Measurements from ENCODE around the gene ATP2B1. TPM values are rescaled to one million over a fixed set of nuclear protein-coding genes. Genes with fewer than 3 reads are reported as not detected.

ATP2B1 gene
- total RNA-seq, 1 donor from 2014 or later, result 28.4 TPM

GRCh38 chr12:89661706-89662330 lies 46.8 kb downstream of the ATP2B1 start:
- no peak for DNase-seq (ENCODE audit: low read depth, low spot score)

DNA sequence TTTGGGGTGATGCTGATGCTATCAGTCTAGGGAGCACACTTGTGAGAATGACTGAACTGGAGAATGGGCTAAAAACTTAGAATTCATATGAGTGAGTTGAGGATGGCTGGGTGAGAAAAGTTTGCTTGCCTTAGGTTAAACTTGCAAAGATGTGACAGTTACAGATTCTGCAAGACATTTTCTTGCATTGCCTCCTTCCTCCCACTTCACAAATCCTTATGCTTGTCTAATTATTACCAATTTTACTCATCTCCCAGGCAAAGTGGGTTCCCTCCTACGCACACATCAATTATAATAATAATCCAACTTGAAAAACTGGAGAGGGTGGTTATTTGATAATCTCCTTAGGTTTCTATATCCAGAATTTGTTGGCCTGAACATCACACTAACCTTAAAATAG lies 50.9 kb downstream of the ATP2B1 start:
- no peak for DNase-seq (ENCODE audit: low read depth, low spot score)

DNA sequence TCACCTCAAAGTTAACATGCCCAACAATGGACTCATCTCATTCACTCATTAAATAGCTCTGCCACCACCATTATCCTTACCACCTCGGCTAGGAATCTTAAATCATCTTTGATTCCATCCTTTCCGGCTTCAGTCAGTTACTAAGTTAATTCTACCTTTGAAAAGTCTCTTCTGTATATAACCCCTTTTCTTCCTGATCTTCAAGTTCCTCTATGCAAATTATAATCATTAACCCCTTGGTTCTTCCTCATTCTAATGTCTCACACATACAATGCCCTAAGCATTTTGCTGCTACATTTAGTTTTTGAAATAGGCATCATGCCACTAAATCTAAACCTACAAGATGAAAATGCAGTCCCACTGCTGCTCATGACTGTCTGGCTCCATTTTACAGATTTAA lies 51.6 kb downstream of the ATP2B1 start:
- no peak for DNase-seq (ENCODE audit: low read depth, low spot score)

GRCh38 chr12:89655841-89656240 lies 52.8 kb downstream of the ATP2B1 start:
- DNase-seq (ENCODE audit: low read depth, low spot score), result no peak

- no peak for DNase-seq (ENCODE audit: low read depth, low spot score)
Observed at GRCh38 chr12:89651192-89651591, 57.4 kb downstream of the ATP2B1 start.

- DNase-seq (ENCODE audit: low read depth, low spot score), result no peak
Observed at GRCh38 chr12:89650239-89650638, 58.4 kb downstream of the ATP2B1 start.

DNA sequence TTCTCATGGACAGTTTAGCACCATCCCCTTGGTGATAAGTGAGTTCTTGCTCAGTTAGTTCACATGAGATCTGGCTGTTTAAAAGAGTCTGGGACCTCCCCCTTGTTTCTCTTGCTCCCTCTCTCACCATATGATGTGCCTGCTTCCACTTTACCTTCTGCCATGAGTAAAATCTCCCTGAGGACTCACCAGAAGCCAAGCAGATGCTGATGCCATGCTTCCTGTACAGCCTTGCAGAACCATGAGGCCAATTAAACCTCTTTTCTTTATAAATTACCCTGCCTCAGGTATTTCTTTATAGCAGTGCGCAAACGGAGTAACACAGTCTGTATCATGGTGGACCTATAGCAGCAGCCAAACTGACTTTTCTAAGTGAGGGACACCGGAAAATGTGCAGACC lies 58.8 kb downstream of the ATP2B1 start:
- DNase-seq (ENCODE audit: low read depth, low spot score), result no peak

- no peak for DNase-seq (ENCODE audit: low read depth, low spot score)
Observed at GRCh38 chr12:89649139-89649538, 59.5 kb downstream of the ATP2B1 start.

- no peak for DNase-seq (ENCODE audit: low read depth, low spot score)
Observed at GRCh38 chr12:89648211-89648930, 60.3 kb downstream of the ATP2B1 start.

- no peak for DNase-seq (ENCODE audit: low read depth, low spot score)
Observed at GRCh38 chr12:89645434-89645833, 63.2 kb downstream of the ATP2B1 start.

- DNase-seq (ENCODE audit: low read depth, low spot score), result no peak
Observed at GRCh38 chr12:89642959-89643358, 65.7 kb downstream of the ATP2B1 start.

GRCh38 chr12:89636776-89637160 lies 71.9 kb downstream of the ATP2B1 start:
- DNase-seq (ENCODE audit: low read depth, low spot score), result no peak

DNA sequence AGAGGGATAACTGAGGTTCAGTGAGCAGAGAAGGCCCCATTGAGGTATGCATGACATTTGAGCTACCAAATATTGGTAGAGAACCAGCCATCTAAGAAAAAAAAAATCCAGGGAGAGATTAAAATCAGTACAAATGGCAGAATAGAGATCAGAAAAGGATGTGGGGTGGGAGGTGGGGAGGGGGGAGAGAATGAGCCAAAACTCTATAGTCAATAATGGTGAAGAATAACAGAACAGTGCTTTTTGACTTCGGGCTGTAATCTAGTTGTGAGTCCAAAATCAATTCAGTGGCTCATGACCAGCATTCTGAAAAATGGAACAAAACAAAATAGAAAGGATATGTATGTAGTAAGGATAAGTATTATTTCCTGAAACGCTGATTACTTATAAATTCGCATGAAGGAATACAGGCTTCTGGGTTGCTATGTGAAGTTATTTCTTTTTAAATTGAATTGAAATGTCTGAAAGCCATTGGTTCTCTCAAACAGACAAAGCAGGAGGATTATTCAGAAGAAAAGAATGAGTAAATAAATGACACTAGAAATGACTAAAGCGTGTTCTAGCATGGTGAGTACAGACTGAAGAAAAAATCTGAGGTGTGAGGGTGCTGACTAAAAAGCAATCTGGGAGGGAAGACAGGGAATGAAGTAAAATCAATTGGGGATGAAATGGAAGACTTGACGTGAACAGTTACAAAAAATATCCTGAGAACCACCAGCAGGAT lies 72.4 kb downstream of the ATP2B1 start:
- no peak for DNase-seq (ENCODE audit: low read depth, low spot score)

- DNase-seq (ENCODE audit: low read depth, low spot score), result no peak
Observed at GRCh38 chr12:89634508-89634907, 74.1 kb downstream of the ATP2B1 start.

- DNase-seq (ENCODE audit: low read depth, low spot score), result no peak
Observed at GRCh38 chr12:89632778-89633177, 75.9 kb downstream of the ATP2B1 start.

DNA sequence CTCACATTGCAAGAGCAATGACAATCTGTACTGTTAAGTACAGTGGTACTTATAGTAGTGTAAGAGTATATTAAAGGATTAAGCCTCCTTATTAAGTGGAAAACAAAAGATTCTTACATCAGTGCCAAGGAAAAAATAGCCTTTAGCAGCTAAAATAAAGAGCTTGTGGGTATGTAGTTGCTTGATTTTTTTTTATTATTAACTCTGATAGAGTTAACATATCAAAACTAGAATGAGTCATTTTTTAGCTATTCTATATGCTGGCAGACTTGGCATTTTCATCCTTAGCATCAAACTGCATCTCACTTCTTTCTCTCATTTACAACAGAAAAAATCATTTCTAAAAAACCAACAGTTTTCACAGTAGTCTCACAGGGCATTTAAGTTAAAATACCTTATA lies 86.5 kb downstream of the ATP2B1 start:
- no peak for DNase-seq (ENCODE audit: low read depth, low spot score)

DNA sequence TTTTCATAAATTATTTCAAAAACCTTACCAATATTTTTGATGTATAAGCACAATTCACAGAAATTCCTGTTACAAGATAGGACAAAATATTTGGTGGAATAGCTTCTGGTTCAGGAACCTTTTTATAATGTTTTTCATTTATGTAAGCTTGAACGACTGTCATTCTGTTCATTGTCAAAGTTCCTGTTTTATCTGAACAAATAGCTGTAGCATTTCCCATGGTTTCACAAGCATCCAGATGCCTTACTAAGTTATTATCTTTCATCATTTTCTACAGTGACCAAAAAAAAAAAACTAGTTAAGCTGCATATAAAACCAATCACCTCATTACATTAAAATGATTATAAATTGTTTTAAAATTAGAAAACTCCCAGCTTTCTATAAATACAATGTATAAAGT lies 87.1 kb downstream of the ATP2B1 start:
- no peak for DNase-seq (ENCODE audit: low read depth, low spot score)

- DNase-seq (ENCODE audit: low read depth, low spot score), result no peak
Observed at GRCh38 chr12:89619764-89620163, 88.9 kb downstream of the ATP2B1 start.

DNA sequence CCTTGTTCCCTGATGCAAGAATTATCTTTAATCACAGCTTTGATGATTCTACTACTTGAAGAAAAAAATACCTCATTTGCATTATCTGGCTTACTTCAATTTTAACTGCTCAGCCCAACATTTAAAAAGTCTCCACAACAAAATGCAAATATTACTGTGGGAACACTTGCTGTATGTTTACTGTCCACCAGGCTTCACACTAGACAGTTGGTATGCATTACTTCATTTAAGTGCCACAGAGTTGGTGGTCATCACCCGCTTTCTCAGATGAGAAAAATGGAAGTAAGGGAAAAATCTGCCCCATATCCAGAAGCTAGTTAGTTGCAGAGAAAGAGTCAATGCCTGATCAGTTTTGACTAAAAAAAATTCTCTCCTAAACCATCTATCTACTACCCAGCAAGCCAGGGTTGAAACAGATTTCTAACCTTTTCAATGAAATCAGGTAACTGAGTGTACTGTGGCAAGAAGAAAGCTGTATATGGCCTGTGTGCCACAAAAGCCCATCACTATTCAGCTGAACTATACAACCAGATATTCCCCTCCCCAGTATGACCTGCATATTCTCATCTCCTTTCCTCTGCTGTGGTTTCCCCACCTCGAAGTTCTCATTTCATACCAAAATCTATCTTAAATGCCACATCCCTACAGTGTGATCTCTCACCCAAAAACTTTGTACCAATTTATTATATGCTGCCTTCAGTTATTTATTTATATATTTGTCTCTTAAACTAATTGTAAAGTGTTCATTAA lies 90.3 kb downstream of the ATP2B1 start:
- DNase-seq (ENCODE audit: low read depth, low spot score), result no peak

GRCh38 chr12:89610366-89610765 lies 98.3 kb downstream of the ATP2B1 start:
- no peak for DNase-seq (ENCODE audit: low read depth, low spot score)

DNA sequence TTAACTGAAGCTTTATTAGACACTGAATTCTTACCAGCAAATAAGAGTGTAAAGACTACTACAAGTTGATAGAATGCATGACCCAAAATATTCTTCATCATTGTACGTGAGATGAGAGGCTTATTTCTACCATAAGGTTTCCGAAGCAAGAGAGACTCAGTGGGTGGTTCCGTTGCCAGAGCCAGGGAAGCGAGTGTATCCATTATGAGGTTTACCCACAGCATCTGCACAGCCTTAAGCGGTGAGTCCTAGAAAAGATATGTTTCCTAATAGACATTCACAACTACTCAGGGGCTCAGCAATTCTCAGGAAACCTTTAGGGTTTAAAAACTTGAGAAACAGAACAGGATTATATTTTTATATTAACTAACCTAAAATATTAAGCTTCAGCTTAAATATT lies 105.0 kb downstream of the ATP2B1 start:
- DNase-seq (ENCODE audit: low read depth, low spot score), result no peak

DNA sequence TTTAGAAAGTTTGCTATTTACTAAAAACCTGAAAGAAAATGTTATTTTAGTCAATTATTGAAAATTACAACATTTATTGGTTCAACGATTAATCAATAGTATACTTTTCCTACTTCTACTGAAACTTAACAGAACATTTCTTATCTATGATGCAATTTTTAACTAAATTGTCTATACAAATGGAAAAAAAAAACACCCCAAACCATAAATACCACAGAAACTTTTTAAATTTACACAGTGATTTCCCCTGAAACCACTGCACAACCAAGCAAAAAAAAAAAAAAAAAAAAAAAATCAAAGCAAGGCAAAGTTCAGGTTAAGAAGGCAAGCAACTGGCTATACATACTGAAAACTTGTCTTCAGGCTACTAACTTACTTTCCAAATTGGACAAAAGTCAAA lies 110.9 kb downstream of the ATP2B1 start:
- no peak for DNase-seq (ENCODE audit: low read depth, low spot score)
